NB4 (cell line): ENCODE results near the gene RABGAP1.

Experiments used
- DNase-seq: peaks from one replicate; pipeline ENCODE4 v3.0.0; 2010; ENCODE audit warnings: low read depth
- H3K4me3 ChIP-seq: one replicate; pipeline ENCODE4 v1.5.1; 2011; ENCODE audit warnings: mild to moderate bottlenecking, low read depth, low read length, moderate library complexity
- CTCF ChIP-seq: IDR thresholded peaks from one replicate; pipeline ENCODE4 v1.5.1; 2012; ENCODE audit warnings: low read depth, low read length
- MAX ChIP-seq: IDR thresholded peaks from 2 replicates; pipeline ENCODE4 v1.6.1; 2011; ENCODE audit warnings: low read depth, low read length
- MYC ChIP-seq: IDR thresholded peaks from 2 replicates; pipeline ENCODE4 v1.6.1; 2011; ENCODE audit warnings: low read depth, low read length
- POLR2A ChIP-seq: IDR thresholded peaks from 2 replicates; pipeline ENCODE4 v1.6.1; 2011; ENCODE audit warnings: mild to moderate bottlenecking; ENCODE audit not compliant: insufficient read length; ENCODE audit errors: extremely low read depth

The RABGAP1 gene

GRCh38 chr9:123007269-123007668, 66.4 kb downstream of the RABGAP1 start:
- no peak for TF ChIP-seq MYC
- no peak for TF ChIP-seq CTCF
- H3K4me3 ChIP-seq: no peak overlapping the region
- DNase-seq: no peak

GRCh38 chr9:123008909-123009308, 68.1 kb downstream of the RABGAP1 start:
- TF ChIP-seq MAX (no peak), POLR2A (no peak), MYC (no peak), CTCF (no peak)
- H3K4me3 ChIP-seq: no peak overlapping the region
- no peak for DNase-seq

- TF ChIP-seq MYC (no peak), MAX (no peak), POLR2A (no peak), CTCF (no peak)
- no peak for DNase-seq
- no peak overlapping the region for H3K4me3 ChIP-seq
Observed at GRCh38 chr9:123011380-123011779, 70.6 kb downstream of the RABGAP1 start.

GRCh38 chr9:123011878-123012528, 71.2 kb downstream of the RABGAP1 start:
- no peak overlapping the region for H3K4me3 ChIP-seq
- TF ChIP-seq MYC (no peak), POLR2A (no peak), CTCF (no peak), MAX (no peak)
- DNase-seq: no peak

- H3K4me3 ChIP-seq: no peak overlapping the region
- no peak for TF ChIP-seq MYC
- TF ChIP-seq POLR2A: no peak
- TF ChIP-seq CTCF: no peak
- TF ChIP-seq MAX: no peak
- no peak for DNase-seq
Observed at GRCh38 chr9:123016631-123017030, 75.8 kb downstream of the RABGAP1 start.

- DNase-seq: no peak
- TF ChIP-seq MYC: no peak
- no peak for TF ChIP-seq CTCF
- no peak for TF ChIP-seq POLR2A
- no peak for TF ChIP-seq MAX
Observed at GRCh38 chr9:123020796-123021195, 80.0 kb downstream of the RABGAP1 start.

More at GRCh38 chr9:123020796-123021195, 80.0 kb downstream of the RABGAP1 start:
- H3K4me3 ChIP-seq: no peak overlapping the region
